Stimulated activated CD4-positive, alpha-beta T cell treated with anti-CD3 and anti-CD28 coated beads, TNF-alpha, amount 100 ng/mL, for 4 hours (primary cell): ENCODE measurements around the gene ACR.

ENCODE experiments used
- DNase-seq, 3 experiments: peaks; one replicate each; pipeline ENCODE4 v3.0.0-alpha.2; 2020; ENCODE audit warnings: low read depth in 3 of 3

ACR gene

DNA sequence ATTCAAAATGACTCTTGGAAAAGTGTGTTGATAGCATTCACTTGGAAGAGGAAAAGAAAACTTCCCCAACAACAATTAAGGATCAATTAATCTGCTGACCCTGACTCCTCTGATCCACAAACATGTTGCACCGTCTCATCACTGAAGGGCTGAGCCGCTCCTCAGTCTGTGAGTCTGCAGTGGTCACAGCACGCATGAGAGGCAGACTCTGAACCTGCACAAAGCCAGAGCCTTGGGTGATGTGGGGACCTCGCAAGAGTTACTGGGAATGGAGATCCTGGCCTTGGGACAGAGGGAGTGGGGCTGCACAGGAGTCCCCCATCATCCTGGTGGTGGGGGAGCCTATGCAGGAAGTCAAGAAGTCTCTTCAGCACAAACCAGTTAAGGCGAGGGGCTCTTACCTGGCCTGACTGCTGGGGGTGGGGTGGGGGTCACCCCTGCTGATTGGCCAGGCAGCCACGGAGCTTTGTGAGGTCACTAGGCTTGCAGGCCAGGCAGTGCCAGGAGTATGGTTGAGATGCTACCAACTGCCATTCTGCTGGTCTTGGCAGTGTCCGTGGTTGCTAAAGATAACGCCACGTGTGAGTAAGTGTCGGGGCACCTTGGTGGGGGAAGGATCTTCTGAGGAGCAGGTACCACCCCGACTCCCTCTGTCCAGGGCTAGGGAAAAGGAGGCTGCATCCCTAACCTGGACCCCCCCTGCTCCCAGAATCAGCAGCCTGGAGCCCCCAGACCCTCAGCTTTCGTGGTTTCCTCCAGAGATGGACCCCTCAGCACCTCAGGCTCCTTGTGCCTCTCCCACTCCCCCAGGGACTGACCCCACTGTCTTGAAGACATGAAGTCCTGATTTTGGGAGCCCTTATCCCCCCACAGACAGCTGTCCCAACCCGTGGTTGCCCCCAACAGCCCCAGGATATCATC, at the start of gene ACR:
ACR (plus strand) TSS at position 477 of the 921 bp plus-strand sequence; CDS start at position 509, 32 bp downstream.
- no peak for DNase-seq

DNA sequence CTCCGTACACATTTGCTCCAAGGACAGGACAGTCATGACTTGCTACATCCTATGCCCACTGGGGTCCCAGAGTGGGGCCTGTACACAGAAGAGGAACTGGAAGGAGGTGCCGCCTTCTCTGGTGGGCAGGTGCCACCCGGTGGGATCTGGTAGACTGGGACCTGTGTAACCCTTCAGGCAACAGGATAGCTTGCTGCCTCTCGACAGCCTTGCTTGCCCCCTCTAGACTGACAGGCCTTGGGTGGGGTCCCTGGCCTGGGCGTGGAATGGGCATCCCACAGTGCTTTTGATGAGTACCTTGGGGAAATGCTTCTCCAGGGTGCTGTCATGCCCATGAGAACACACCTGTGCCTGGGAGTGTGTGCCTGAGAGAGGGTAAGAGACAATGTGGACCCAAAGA, 49.6 kb upstream of the ACR start:
- no peak for DNase-seq

GRCh38 chr22:50691521-50691920, 46.5 kb upstream of the ACR start:
- DNase-seq = no peak

DNA sequence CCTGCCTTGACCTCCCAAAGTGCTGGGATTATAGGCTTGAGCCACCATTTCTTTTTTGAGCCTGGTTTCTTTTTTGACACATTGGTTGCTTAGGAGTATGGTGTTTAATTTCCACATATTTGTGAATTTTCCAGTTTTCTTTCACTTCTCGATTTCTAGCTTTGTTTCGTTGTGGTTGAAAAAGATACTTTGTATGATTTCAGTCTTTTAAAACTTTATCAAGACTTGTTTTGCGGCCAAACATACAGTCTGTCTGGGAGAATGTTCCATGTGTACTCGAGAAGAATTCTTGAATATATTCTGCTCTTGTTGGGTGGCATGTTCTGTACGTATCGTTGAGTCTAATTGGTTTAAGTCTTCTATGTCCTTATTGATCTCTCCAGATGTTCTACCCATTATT, 44.5 kb upstream of the ACR start:
- no peak for DNase-seq

GRCh38 chr22:50694099-50694605, 43.9 kb upstream of the ACR start:
- no peak for DNase-seq

DNA sequence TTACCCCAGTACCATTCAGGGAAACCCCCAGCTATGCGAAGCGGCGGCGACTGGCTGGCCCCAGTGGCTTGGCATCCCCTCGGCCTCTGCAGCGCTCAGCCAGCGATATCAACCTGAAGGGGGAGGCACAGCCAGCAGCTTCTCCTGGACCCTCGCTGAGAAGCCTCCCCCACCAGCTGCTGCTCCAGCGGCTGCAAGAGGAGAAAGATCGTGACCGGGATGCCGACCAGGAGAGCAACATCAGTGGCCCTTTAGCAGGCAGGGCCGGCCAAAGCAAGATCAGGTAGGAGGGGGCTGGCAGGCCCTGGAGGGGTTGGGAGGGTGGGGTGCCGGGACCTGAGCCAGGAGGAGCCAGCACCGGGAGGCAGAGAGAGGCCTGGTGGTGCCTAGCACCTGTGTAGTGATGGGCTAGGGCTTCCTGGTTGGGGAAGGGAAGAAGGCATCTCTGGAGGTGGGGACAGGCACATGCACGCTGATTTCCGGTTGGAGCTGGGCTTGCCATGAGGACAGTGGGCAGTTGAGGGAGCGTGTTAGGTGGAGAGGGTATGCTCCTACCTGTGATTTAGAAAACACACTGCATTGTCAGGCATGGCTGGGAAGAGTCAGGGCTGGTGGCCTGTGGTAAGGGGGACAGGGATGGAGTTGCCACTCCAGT, 43.1 kb upstream of the ACR start:
- DNase-seq = no peak

GRCh38 chr22:50695421-50696250, 42.4 kb upstream of the ACR start:
- no peak for DNase-seq

DNA sequence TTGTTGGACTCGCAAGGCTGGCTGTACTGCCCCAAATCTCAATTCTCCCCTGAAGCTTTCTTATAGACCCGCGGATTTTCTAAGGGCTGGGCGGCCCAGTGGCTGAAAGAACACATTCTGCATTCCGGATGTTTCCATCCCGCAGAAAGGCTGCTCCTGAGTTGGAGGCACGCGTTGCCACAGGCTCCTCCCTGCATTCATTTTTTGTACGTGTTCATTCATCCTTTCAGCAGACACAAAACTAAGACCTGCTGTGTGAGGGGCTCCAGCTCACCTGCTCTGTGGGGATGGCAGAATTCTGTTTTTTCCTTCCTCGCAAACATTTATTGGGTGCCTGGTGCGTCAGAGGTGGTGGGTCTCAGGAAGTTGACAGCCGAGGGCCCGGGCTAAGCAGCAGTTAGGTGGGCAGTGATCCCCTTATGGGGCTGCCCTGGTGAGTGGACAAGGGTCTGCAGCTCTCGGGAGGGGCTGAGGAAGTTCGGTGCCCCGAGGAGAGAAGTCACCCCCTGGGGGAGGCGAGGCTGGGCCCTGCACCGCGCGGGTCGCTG, 41.7 kb upstream of the ACR start:
- no peak for DNase-seq

GRCh38 chr22:50696799-50697561, 41.0 kb upstream of the ACR start:
- no peak for DNase-seq

GRCh38 chr22:50697667-50698506, 40.1 kb upstream of the ACR start:
- no peak for DNase-seq

DNA sequence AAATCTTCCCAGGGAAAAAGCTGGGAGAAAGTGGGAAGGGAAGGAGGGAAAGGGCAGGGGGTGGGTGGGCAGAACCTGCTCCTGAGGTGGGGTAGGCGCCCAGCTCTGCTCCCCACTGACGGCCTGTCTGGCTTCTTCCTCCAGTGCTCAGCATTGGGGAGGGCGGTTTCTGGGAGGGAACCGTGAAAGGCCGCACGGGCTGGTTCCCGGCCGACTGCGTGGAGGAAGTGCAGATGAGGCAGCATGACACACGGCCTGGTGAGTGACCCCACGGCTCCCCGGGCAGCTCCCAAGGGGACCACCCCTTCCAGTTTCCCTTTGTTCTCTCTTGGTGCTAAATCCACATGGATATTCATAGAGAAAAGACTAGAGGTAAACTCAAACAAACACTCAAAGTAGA, 39.5 kb upstream of the ACR start:
- DNase-seq = no peak

GRCh38 chr22:50699001-50699755, 38.8 kb upstream of the ACR start:
- DNase-seq = no peak

DNA sequence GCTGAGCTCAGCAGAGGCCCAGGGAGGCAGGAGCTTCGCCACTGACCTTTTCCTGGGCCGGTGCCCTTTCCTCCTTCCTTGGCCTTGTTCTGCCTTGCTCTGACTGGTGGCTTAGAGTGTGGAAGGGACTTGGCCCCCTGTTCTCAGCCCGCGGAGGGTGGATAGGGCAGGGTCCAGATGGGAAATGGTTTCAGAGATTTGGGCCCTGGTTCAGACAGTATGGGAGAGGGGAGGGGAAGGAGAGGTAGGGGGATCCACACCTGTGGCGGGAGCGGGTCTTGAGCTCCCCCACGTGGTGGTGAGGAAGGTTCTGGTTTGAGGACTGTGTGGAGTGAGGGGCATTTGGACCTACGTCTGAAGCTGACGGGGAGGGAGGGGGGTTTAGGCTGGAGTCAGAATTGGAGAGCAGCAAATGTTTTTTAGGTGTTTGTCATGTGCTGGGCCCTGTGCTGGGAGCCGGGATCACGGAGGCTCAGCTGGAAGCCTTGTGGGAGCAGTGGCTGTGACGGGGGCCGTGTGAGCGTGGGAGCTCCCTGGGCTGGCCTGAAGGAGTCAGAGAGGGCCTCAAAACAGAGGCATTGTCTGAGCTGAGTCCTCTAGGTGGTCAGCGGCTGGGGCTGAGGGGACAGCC, 38.1 kb upstream of the ACR start:
- DNase-seq = no peak

DNA sequence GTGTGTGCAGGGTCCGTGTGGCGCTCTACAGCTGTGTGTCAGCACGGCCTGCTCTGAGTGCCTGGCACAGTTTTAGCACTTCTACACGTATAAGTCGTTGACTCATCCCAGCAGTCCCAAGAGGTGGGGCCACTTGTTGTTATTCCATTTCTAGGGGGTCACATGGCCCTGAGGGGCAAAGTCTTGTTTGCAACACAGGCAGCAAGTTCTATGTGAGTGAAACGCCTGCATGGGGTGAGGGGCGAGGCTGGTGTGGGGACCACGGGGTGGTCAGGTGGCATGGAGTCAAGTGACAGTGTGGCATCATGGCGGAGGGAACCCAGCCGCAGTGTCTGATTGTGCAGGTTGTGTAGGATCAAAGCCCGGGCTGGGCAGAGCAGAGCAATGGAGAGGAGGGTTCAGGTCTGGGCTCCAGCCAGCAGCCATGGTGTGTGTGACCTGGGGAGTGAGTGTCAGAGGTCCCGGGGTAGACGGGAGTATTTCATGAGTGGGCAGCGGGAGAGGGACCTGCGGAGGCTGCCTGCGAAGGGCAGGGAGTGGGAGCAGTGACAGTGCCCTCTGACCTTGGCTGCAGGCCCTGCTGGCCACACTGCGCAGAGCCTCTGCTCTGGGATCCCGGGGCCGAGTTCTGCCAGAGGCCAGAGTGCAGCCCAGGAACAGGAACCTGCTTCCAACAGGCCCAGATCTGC, 37.5 kb upstream of the ACR start:
- no peak for DNase-seq

DNA sequence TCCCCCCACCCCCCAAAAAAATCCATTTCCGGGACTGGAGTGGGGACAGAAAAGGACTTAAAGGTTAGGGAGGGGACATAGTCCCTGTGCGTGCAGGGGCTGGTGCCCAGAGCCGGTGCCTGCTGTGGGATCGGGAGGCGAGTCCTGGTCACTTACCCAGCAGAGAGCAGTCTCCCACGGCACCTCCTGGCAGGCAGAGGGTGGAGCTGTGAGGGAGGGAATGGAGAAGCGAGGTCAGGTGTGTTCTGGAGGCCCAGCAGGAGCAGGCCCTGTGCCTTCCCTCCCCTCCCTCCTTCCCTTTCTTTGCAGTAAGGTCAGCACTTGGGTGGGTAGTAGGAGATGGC, 37.0 kb upstream of the ACR start:
- no peak for DNase-seq

DNA sequence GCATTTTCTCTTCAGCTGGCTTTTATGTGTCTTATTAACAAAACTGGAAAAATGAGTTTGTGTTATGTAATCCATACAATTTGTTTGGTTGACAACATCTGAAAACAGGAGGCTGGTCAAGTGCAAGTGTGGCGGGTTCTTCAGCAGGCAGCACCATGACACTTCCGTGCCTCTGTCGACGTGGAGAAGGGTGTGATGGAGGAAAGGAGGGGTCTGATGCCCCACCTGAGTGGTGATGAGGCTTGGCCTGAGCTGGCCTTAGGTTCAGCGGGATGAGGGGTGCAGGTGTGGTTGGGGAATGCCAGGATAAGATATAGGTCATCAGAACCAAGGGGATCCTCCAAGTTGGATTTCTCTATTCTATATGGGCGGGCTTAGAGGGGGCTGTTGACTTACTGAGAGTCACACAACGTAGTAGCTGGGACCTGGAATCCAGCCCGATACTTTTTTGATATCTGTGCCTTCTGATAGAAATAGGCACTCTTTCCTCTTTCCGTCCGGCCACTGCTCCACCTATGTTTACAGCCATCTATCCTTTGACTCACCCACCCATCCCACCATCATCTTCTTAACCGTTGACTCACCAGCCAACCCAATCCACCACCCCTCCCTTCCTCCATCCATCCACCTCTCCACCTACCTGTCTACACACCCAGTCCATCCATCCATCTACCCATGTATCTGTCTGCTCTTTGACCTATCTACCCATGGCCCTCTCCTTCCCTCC, 36.4 kb upstream of the ACR start:
- DNase-seq = no peak

DNA sequence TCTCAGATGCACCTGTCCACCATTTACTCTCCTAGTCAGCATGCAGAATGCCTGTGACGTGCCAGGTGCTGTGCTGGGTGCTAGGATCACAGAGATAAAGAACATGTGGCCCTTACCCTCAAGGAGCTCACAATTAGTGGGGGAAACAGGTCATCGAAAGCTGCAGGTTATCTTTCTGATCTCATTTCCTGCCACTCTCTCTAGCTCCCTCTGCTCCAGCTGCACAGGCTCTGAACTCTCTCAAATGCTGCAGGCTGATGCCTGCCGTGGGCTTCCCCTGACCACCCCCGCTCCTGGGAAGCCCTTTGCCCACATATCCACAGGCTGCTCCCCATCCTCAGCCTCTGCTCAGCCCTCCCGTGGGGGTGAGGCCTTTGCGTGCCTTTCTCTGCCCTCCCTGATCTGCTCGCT, 35.7 kb upstream of the ACR start:
- no peak for DNase-seq
